Measurements from ENCODE around the gene UNC50.

Gene UNC50

DNA sequence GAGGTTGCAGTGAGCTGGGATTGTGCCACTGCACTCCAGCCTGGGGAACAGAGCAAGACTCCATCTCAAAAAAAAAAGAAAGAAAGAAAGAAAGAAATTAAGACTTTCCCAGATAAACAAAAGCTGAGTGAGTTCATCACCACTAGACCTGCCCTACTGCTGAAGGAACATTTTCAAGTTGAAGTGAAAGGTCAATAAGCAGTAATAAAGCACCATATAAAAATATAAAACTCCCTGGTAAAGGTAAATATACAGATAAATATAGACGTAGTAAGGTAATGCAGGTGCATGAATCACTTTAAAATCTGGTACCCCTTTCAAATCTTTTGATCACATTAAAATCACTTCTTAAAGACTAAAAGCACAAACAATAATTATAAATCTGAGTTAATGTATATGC is 42.6 kb downstream of the UNC50 start:
- H4K20me1 ChIP-seq (ENCODE audit: low read depth, low read length) = no peaks in the 10 kb centered on the region
- no peaks in the 10 kb centered on the region for H3K36me3 ChIP-seq (ENCODE audit: low read length)

GRCh38 chr2:98654699-98655495 is 46.5 kb downstream of the UNC50 start:
- H3K9ac ChIP-seq (ENCODE audit: low read length) = no peak overlapping the region
- no peaks in the 10 kb centered on the region for H3K79me2 ChIP-seq (ENCODE audit: insufficient read depth, low read length)
- no peaks in the 10 kb centered on the region for H3K9me3 ChIP-seq (ENCODE audit: insufficient read depth, low read length)
- no peak overlapping the region for H3K27ac ChIP-seq (ENCODE audit: low read depth, low read length)
- no peak overlapping the region for H3K4me3 ChIP-seq (ENCODE audit: insufficient read depth, low read length, poor library complexity, severe bottlenecking)
- no peaks in the 10 kb centered on the region for H4K20me1 ChIP-seq (ENCODE audit: low read depth, low read length)
- no peaks in the 10 kb centered on the region for H3K9me2 ChIP-seq (replicated peaks; ENCODE audit: insufficient read depth, low read length)
- H3F3A ChIP-seq (ENCODE audit: insufficient read depth) = no peaks in the 10 kb centered on the region
- H3K36me3 ChIP-seq (ENCODE audit: low read length) = no peaks in the 10 kb centered on the region
- H3K4me2 ChIP-seq (ENCODE audit: low read depth, low read length, poor library complexity, severe bottlenecking) = no peak overlapping the region
- no peaks in the 10 kb centered on the region for H3K27me3 ChIP-seq (ENCODE audit: low read length)
- no peak overlapping the region for H2AFZ ChIP-seq (ENCODE audit: low read depth, low read length, severe bottlenecking)
- TF ChIP-seq EZH2phosphoT487 (conservative IDR thresholded peaks at IDR 0.05; ENCODE audit: low read length) (no peak), CTCF (IDR thresholded peaks at IDR 0.05; ENCODE audit: insufficient read depth, low read length, poor library complexity, severe bottlenecking) (no peak)

More for the DNA sequence above, 42.6 kb downstream of the UNC50 start:
- no peak overlapping the region for H3K27ac ChIP-seq (ENCODE audit: low read depth, low read length)
- H3K9me3 ChIP-seq (ENCODE audit: insufficient read depth, low read length) = no peaks in the 10 kb centered on the region
- H3K9me2 ChIP-seq (replicated peaks; ENCODE audit: insufficient read depth, low read length) = no peaks in the 10 kb centered on the region
- H3F3A ChIP-seq (ENCODE audit: insufficient read depth) = no peaks in the 10 kb centered on the region
- no peak overlapping the region for H3K4me3 ChIP-seq (ENCODE audit: insufficient read depth, low read length, poor library complexity, severe bottlenecking)
- H3K9ac ChIP-seq (ENCODE audit: low read length) = no peak overlapping the region
- H2AFZ ChIP-seq (ENCODE audit: low read depth, low read length, severe bottlenecking) = no peak overlapping the region
- no peaks in the 10 kb centered on the region for H3K79me2 ChIP-seq (ENCODE audit: insufficient read depth, low read length)
- no peaks in the 10 kb centered on the region for H3K27me3 ChIP-seq (ENCODE audit: low read length)
- TF ChIP-seq CTCF (IDR thresholded peaks at IDR 0.05; ENCODE audit: insufficient read depth, low read length, poor library complexity, severe bottlenecking) (no peak), EZH2phosphoT487 (conservative IDR thresholded peaks at IDR 0.05; ENCODE audit: low read length) (no peak)
- H3K4me2 ChIP-seq (ENCODE audit: low read depth, low read length, poor library complexity, severe bottlenecking) = no peak overlapping the region

GRCh38 chr2:98656800-98657199 is 48.4 kb downstream of the UNC50 start:
- no peaks in the 10 kb centered on the region for H3K36me3 ChIP-seq (ENCODE audit: low read length)
- H3K9me2 ChIP-seq (replicated peaks; ENCODE audit: insufficient read depth, low read length) = no peaks in the 10 kb centered on the region
- H3K27me3 ChIP-seq (ENCODE audit: low read length) = no peaks in the 10 kb centered on the region
- H3K79me2 ChIP-seq (ENCODE audit: insufficient read depth, low read length) = no peaks in the 10 kb centered on the region
- no peak overlapping the region for H3K4me3 ChIP-seq (ENCODE audit: insufficient read depth, low read length, poor library complexity, severe bottlenecking)
- H3K27ac ChIP-seq (ENCODE audit: low read depth, low read length) = no peak overlapping the region
- H3K9me3 ChIP-seq (ENCODE audit: insufficient read depth, low read length) = no peaks in the 10 kb centered on the region
- H3F3A ChIP-seq (ENCODE audit: insufficient read depth) = no peaks in the 10 kb centered on the region
- H4K20me1 ChIP-seq (ENCODE audit: low read depth, low read length) = no peaks in the 10 kb centered on the region
- no peak overlapping the region for H3K4me2 ChIP-seq (ENCODE audit: low read depth, low read length, poor library complexity, severe bottlenecking)
- H2AFZ ChIP-seq (ENCODE audit: low read depth, low read length, severe bottlenecking) = no peak overlapping the region
- H3K9ac ChIP-seq (ENCODE audit: low read length) = no peak overlapping the region
- TF ChIP-seq EZH2phosphoT487 (conservative IDR thresholded peaks at IDR 0.05; ENCODE audit: low read length) = no peak
- no peak for TF ChIP-seq CTCF (IDR thresholded peaks at IDR 0.05; ENCODE audit: insufficient read depth, low read length, poor library complexity, severe bottlenecking)

All from SU-DHL-6 (cell line).